ENCODE data around the gene SPAG5.
"Not testable (repeated sequence)": the region's sequence is repeated elsewhere in the genome, so short reads cannot be mapped to it uniquely, and the experiment has no call there.

SPAG5 gene

GRCh38 chr17:28576758-28577465, 21.9 kb downstream of the SPAG5 start, which contains the start of gene ALDOC:
TSS of gene ALDOC (minus strand) at chr17:28576895. CDS start at chr17:28575532, 1,363 bp downstream.
- peak within 1 kb of the TSS; percentile 56 for H3K4me3 ChIP-seq (ENCODE audit: low read depth, low read length)
- TF ChIP-seq CTCF (IDR thresholded peaks at IDR 0.05; ENCODE audit: control insufficient read depth, extremely low read depth, insufficient read depth) = no peak
- DNase-seq (ENCODE audit: low read depth) = peak; percentile 91

GRCh38 chr17:28576016-28576415, 22.8 kb downstream of the SPAG5 start:
- H3K4me3 ChIP-seq (ENCODE audit: low read depth, low read length) = peak overlapping the region; percentile 56
- not testable (repeated sequence) for DNase-seq (ENCODE audit: low read depth)

GRCh38 chr17:28575126-28575795, 23.6 kb downstream of the SPAG5 start:
- H3K4me3 ChIP-seq (ENCODE audit: low read depth, low read length) = peak overlapping the region; percentile 56
- no peak for TF ChIP-seq CTCF (IDR thresholded peaks at IDR 0.05; ENCODE audit: control insufficient read depth, extremely low read depth, insufficient read depth)
- DNase-seq (ENCODE audit: low read depth) = no peak

GRCh38 chr17:28574526-28574925, 24.3 kb downstream of the SPAG5 start:
- DNase-seq (ENCODE audit: low read depth) = no peak
- no peak overlapping the region for H3K4me3 ChIP-seq (ENCODE audit: low read depth, low read length)
- TF ChIP-seq CTCF (IDR thresholded peaks at IDR 0.05; ENCODE audit: control insufficient read depth, extremely low read depth, insufficient read depth) = no peak

GRCh38 chr17:28573966-28574480, 24.8 kb downstream of the SPAG5 start:
- no peak overlapping the region for H3K4me3 ChIP-seq (ENCODE audit: low read depth, low read length)
- no peak for TF ChIP-seq CTCF (IDR thresholded peaks at IDR 0.05; ENCODE audit: control insufficient read depth, extremely low read depth, insufficient read depth)
- DNase-seq (ENCODE audit: low read depth) = no peak

GRCh38 chr17:28573521-28573920, 25.3 kb downstream of the SPAG5 start:
- H3K4me3 ChIP-seq (ENCODE audit: low read depth, low read length) = no peak overlapping the region
- TF ChIP-seq CTCF (IDR thresholded peaks at IDR 0.05; ENCODE audit: control insufficient read depth, extremely low read depth, insufficient read depth) = no peak
- no peak for DNase-seq (ENCODE audit: low read depth)

- no peak for DNase-seq (ENCODE audit: low read depth)
- H3K4me3 ChIP-seq (ENCODE audit: low read depth, low read length) = no peak overlapping the region
- no peak for TF ChIP-seq CTCF (IDR thresholded peaks at IDR 0.05; ENCODE audit: control insufficient read depth, extremely low read depth, insufficient read depth)
Measured at GRCh38 chr17:28573040-28573380, 25.8 kb downstream of the SPAG5 start.

Data from LNCaP clone FGC (cell line).